ENCODE measurements around the gene C2CD2L.
"Not testable (repeated sequence)": the region's sequence is repeated elsewhere in the genome, so short reads cannot be mapped to it uniquely, and the experiment has no call there.

Gene C2CD2L

GRCh38 chr11:119117004-119117706, 10.0 kb downstream of the C2CD2L start:
- Histone ChIP-seq H3K9me3 (ENCODE audit: control insufficient read depth, insufficient read depth, low read length) (no peaks in the 10 kb centered on the region), H3K36me3 (ENCODE audit: insufficient read depth, low read length) (no peaks in the 10 kb centered on the region), H3K4me1 (ENCODE audit: insufficient read depth, low read length) (peaks cover 3% of the 10 kb centered on the region; the same call in 1 of the 2 replicates), H3K9ac (ENCODE audit: low read depth, low read length) (no peak overlapping the region)

DNA sequence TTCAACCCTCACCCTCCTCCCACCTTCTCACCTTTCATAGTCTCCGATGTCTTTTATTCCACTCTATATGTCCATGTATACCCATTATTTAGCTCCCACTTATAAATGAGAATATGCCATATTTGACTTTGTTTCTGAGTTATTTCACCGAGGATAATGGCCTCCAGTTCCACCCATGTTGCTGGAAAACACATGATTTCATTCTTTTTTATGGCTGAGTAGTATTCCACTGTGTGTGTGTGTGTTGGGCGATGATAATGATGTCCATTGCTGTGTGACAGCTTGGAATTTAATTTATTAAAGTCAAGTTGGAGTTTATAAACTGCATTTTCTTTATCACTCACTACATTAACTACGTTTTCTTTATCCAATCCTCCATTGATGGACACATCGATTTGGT, 11.1 kb downstream of the C2CD2L start:
- H3K4me1 ChIP-seq (ENCODE audit: insufficient read depth, low read length), result no peaks in the 10 kb centered on the region; the same call in 1 of the 2 replicates
- H3K9me3 ChIP-seq (ENCODE audit: control insufficient read depth, insufficient read depth, low read length), result no peaks in the 10 kb centered on the region
- H3K36me3 ChIP-seq (ENCODE audit: insufficient read depth, low read length), result no peaks in the 10 kb centered on the region
- H3K9ac ChIP-seq (ENCODE audit: low read depth, low read length), result no peak overlapping the region

DNA sequence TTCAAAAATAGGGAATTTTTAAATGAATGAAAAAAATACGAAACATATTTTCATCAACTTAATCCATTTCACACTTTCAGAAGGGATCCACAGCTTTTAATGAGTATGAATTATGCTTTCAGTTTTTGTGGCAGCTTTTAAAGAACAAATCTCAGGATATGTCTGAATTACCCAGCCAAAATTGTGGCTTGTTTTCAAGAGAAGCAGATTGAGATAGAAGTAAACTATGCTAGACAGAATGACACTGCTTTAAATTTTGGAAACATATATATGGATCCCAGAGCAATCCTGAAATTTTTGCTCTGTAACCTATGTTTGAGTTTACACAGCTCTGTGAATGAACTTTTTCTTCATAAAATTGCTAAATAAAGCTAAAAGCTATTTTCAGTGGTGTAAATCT, 11.8 kb downstream of the C2CD2L start:
- H3K4me1 ChIP-seq (ENCODE audit: insufficient read depth, low read length), result no peaks in the 10 kb centered on the region
- no peak overlapping the region for H3K9ac ChIP-seq (ENCODE audit: low read depth, low read length)
- no peaks in the 10 kb centered on the region for H3K9me3 ChIP-seq (ENCODE audit: control insufficient read depth, insufficient read depth, low read length)
- no peaks in the 10 kb centered on the region for H3K36me3 ChIP-seq (ENCODE audit: insufficient read depth, low read length)

DNA sequence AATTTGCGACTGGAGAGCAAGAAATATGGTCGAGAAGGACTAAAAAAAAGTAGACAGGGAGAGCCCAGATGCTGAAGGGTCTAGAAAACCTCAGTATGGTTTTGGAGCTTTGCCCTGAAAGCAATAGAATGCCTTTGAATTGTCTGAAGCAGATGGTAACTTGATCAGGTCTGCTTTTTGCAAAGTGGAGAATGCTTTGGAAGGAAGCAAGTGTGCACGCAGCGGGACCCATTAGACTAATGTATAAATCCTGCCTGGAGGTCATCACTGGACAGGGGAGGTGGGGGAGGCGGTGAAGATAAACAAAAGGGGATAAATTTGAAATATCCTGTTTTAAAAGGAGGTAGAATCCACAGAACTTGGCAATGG, 13.5 kb downstream of the C2CD2L start:
- Histone ChIP-seq H3K4me1 (ENCODE audit: insufficient read depth, low read length) (no peaks in the 10 kb centered on the region), H3K9ac (ENCODE audit: low read depth, low read length) (peak overlapping the region; percentile 82), H3K9me3 (ENCODE audit: control insufficient read depth, insufficient read depth, low read length) (no peaks in the 10 kb centered on the region), H3K36me3 (ENCODE audit: insufficient read depth, low read length) (no peaks in the 10 kb centered on the region)

GRCh38 chr11:119121008-119121810, 14.1 kb downstream of the C2CD2L start, which contains the start of gene HINFP:
TSS of gene HINFP (plus strand) at chr11:119121580. CDS start at chr11:119126945, 5,365 bp downstream.
- Histone ChIP-seq H3K9me3 (ENCODE audit: control insufficient read depth, insufficient read depth, low read length) (no peaks in the 10 kb centered on the region), H3K36me3 (ENCODE audit: insufficient read depth, low read length) (no peaks in the 10 kb centered on the region), H3K4me1 (ENCODE audit: insufficient read depth, low read length) (no peaks in the 10 kb centered on the region), H3K9ac (ENCODE audit: low read depth, low read length) (peak within 1 kb of the TSS; percentile 95)

DNA sequence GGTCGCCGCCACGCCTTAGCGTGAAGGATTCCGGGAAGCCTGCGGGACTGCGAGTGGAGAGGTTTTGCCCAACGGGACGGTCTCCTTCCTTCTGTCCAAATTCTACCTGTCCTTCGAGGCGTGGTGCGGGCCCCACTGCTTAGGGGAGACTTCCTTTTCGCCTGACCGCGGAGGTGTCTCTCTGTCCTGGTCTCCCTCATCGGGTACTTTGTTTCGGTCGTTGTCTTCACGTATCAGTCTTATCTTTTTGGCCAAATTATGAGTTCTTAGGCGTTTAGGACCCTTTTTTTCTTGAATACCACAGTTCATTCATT, 14.6 kb downstream of the C2CD2L start:
- Histone ChIP-seq H3K9me3 (ENCODE audit: control insufficient read depth, insufficient read depth, low read length) (no peaks in the 10 kb centered on the region), H3K4me1 (ENCODE audit: insufficient read depth, low read length) (no peaks in the 10 kb centered on the region), H3K36me3 (ENCODE audit: insufficient read depth, low read length) (no peaks in the 10 kb centered on the region), H3K9ac (ENCODE audit: low read depth, low read length) (peak overlapping the region; percentile 95)

- Histone ChIP-seq H3K4me1 (ENCODE audit: insufficient read depth, low read length) (no peaks in the 10 kb centered on the region), H3K9me3 (ENCODE audit: control insufficient read depth, insufficient read depth, low read length) (no peaks in the 10 kb centered on the region), H3K9ac (ENCODE audit: low read depth, low read length) (no peak overlapping the region), H3K36me3 (ENCODE audit: insufficient read depth, low read length) (peaks cover 7% of the 10 kb centered on the region; the same call in 1 of the 2 replicates)
Measured at GRCh38 chr11:119125821-119126220, 18.7 kb downstream of the C2CD2L start.

- H3K9me3 ChIP-seq (ENCODE audit: control insufficient read depth, insufficient read depth, low read length), result no peaks in the 10 kb centered on the region
- H3K9ac ChIP-seq (ENCODE audit: low read depth, low read length), result no peak overlapping the region
- H3K36me3 ChIP-seq (ENCODE audit: insufficient read depth, low read length), result peaks cover 7% of the 10 kb centered on the region; the same call in 1 of the 2 replicates
- no peaks in the 10 kb centered on the region for H3K4me1 ChIP-seq (ENCODE audit: insufficient read depth, low read length)
Measured at GRCh38 chr11:119126675-119127268, 19.6 kb downstream of the C2CD2L start.

DNA sequence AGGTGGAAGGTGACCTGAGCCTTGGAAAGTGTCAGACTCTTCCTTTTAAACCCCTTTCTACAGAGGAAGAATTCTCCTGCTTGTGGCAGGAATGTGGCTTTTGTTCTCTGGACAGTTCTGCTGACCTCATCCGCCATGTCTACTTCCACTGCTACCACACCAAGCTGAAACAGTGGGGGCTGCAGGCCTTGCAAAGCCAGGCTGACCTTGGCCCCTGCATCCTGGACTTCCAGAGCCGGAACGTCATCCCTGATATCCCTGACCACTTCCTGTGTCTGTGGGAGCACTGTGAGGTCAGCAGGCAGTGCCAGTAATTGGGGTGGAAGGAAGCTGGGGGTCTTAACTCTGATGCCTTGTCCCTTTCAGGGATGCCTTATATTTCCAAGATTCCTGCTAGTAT, 23.5 kb downstream of the C2CD2L start:
- no peak overlapping the region for H3K9ac ChIP-seq (ENCODE audit: low read depth, low read length)
- H3K36me3 ChIP-seq (ENCODE audit: insufficient read depth, low read length), result peaks cover 10% of the 10 kb centered on the region
- H3K4me1 ChIP-seq (ENCODE audit: insufficient read depth, low read length), result no peaks in the 10 kb centered on the region

GRCh38 chr11:119134389-119134978, 27.3 kb downstream of the C2CD2L start:
- no peak overlapping the region for H3K9ac ChIP-seq (ENCODE audit: low read depth, low read length)
- H3K9me3 ChIP-seq (ENCODE audit: control insufficient read depth, insufficient read depth, low read length), result no peaks in the 10 kb centered on the region
- H3K4me1 ChIP-seq (ENCODE audit: insufficient read depth, low read length), result no peaks in the 10 kb centered on the region
- H3K36me3 ChIP-seq (ENCODE audit: insufficient read depth, low read length), result peaks cover 10% of the 10 kb centered on the region

More for the DNA sequence above, 23.5 kb downstream of the C2CD2L start:
- H3K9me3 ChIP-seq (ENCODE audit: control insufficient read depth, insufficient read depth, low read length), result no peaks in the 10 kb centered on the region

- not testable (repeated sequence) for H3K4me1 ChIP-seq (ENCODE audit: insufficient read depth, low read length); H3K9me3 ChIP-seq (ENCODE audit: control insufficient read depth, insufficient read depth, low read length); H3K36me3 ChIP-seq (ENCODE audit: insufficient read depth, low read length); H3K9ac ChIP-seq (ENCODE audit: low read depth, low read length)
Measured at GRCh38 chr11:119139276-119139675, 32.1 kb downstream of the C2CD2L start.

DNA sequence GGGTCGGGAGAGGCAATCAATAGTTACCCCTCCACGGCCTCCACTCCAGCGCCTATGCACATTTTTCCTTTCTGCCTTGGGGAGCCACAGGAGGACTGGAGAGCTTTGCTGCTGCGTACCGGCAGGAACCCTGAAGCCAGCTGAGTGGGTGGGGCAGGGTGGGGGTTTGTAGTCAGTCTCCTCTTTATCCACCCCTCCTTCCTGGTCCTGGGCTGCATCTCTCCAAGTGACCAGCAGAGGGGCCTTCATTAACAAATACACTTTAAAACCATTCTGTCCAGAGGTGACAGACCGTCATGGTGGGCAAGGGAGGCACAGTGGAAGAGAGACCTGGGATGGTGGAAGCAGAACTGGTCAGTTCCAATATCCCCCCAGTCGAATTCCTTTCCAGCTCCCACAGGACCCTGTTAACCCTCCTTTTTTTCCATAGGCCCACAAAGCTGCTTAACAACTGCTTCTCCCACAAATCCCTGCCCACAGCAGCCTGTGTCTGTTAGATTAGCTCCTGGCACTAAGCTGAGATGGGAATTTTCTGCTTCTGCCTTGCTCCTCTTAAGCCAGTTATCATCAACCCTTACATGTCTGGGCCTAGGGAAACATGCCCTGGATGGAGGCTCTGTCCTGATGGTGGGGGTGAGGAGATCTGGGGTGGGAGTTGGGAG, 37.8 kb downstream of the C2CD2L start:
- no peaks in the 10 kb centered on the region for H3K36me3 ChIP-seq (ENCODE audit: insufficient read depth, low read length)
- peaks cover 13% of the 10 kb centered on the region for H3K4me1 ChIP-seq (ENCODE audit: insufficient read depth, low read length)
- H3K9me3 ChIP-seq (ENCODE audit: control insufficient read depth, insufficient read depth, low read length), result no peaks in the 10 kb centered on the region
- H3K9ac ChIP-seq (ENCODE audit: low read depth, low read length), result no peak overlapping the region

DNA sequence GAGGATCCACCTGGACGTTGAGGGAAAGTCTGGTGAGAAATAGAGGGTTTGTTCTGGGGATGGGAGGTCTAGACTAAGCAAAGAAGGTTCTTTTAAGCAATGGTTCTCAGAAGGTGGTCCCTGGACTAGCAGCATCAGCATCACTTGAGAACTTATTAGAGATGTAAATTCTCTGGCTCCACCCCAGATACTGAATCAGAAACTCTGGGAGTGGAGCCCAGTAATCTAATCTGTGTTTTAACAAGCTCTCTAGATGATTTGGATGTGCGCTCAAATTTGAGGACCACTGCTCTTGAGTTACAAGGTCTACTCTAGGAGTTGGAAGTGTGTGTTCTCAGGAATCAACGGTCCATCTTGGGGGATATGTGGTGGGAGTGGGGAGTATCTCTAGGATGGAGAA, 38.4 kb downstream of the C2CD2L start:
- Histone ChIP-seq H3K9me3 (ENCODE audit: control insufficient read depth, insufficient read depth, low read length) (no peaks in the 10 kb centered on the region), H3K36me3 (ENCODE audit: insufficient read depth, low read length) (no peaks in the 10 kb centered on the region), H3K9ac (ENCODE audit: low read depth, low read length) (no peak overlapping the region)

More for the DNA sequence above, 38.4 kb downstream of the C2CD2L start:
- H3K4me1 ChIP-seq (ENCODE audit: insufficient read depth, low read length), result peaks cover 13% of the 10 kb centered on the region

Measured in ES-I3 (cell line).